ENCODE measurements around the gene FKBP1B. TPM values are rescaled to one million over a fixed set of nuclear protein-coding genes. Genes with fewer than 3 reads are reported as not detected.

Gene FKBP1B
- total RNA-seq, 1 experiment from 2014 or later = 59.7 TPM

DNA sequence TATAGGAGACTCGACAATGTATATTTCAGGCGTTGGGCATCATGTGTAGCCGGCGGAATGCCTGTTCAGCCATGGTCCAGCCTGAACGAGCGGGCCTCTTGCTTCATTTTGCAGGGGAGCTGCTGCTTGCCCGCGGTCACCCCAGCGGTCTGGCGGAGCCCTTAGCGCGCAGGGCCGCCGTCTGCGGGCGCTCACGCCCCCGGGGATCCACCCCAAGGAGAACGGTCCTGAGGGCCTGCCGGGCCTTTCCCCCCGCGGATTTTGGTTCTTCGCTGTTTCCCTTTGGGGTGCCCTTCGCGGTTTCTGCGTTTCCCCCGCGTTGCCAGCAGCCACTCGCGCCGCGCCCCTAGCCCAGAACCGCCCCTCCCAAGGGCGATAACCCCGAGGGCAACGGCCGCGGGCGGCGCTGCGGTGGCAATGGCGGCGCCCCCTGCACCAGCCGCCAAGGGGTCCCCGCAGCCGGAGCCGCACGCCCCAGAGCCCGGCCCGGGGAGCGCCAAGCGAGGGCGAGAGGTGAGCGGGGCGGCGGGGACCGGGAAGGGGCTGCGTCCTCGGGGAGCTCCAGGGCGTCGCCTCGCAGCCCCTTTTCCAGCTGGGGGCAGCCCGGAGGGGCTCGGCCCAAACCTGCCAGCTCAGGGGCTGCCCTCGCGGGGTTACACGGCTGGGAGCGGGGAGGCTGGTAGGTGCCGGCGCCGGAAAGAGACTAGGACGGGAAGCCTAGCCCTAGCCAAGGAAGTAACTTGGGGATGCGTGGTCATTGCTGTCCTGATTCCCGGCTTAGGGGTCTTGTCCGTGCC, 39.7 kb upstream of the FKBP1B start, which contains the start of gene MFSD2B:
Gene MFSD2B, plus strand, starts transcription at position 406 of the 797 bp plus-strand sequence. Its CDS starts 12 bp downstream, at position 418.
- H4K20me1 ChIP-seq (ENCODE audit: control insufficient read depth, insufficient read depth, insufficient read length) = no peaks in the 10 kb centered on the region
- H3K56ac ChIP-seq (ENCODE audit: insufficient read length, low read depth, low read length) = no peak within 1 kb of the TSS
- no peak within 1 kb of the TSS for H2BK5ac ChIP-seq (ENCODE audit: insufficient read length, low read length)
- no peak within 1 kb of the TSS; the same call in 1 of the 2 replicates for H3K4ac ChIP-seq (ENCODE audit: low read depth, low read length)
- H2BK15ac ChIP-seq (ENCODE audit: low read depth, low read length) = no peak within 1 kb of the TSS
- H3K9me3 Mint-ChIP-seq = no peaks in the 10 kb centered on the region
- no peaks in the 10 kb centered on the region for H3K79me1 ChIP-seq (ENCODE audit: insufficient read depth, low read depth, low read length, poor library complexity, severe bottlenecking)
- H3K9ac ChIP-seq (ENCODE audit: extremely low read depth, insufficient read length, low read length) = no peak within 1 kb of the TSS
- no peak within 1 kb of the TSS for H3T11ph ChIP-seq (ENCODE audit: low read length)
- H2AK5ac ChIP-seq (ENCODE audit: insufficient read length, low read length) = no peak within 1 kb of the TSS
- H2BK12ac ChIP-seq (ENCODE audit: insufficient read length, low read depth, low read length) = peak within 1 kb of the TSS; percentile 7
- no peak within 1 kb of the TSS for H4K91ac ChIP-seq (ENCODE audit: insufficient read length, low read depth, low read length)
- H3K4me3 Mint-ChIP-seq = peak within 1 kb of the TSS; percentile 60 to 62
- H3K23ac ChIP-seq (ENCODE audit: insufficient read length, low read depth, low read length) = no peak within 1 kb of the TSS
- no peaks in the 10 kb centered on the region for H3K9me3 ChIP-seq (ENCODE audit: control insufficient read depth, low read depth, low read length)
- no peak for DNase-seq
- H3K4me1 ChIP-seq (ENCODE audit: insufficient read depth, low read length) = no peaks in the 10 kb centered on the region; the same call in 1 of the 2 replicates
- WGBS (ENCODE audit: extremely low coverage, insufficient read length, low lambda C conversion rate) = no CpG with 5 or more reads among the region's 75 CpGs
- no peaks in the 10 kb centered on the region for H3K23me2 ChIP-seq (ENCODE audit: insufficient read length, low read depth, low read length, poor library complexity, severe bottlenecking)
- TF ChIP-seq, protein P1, sequence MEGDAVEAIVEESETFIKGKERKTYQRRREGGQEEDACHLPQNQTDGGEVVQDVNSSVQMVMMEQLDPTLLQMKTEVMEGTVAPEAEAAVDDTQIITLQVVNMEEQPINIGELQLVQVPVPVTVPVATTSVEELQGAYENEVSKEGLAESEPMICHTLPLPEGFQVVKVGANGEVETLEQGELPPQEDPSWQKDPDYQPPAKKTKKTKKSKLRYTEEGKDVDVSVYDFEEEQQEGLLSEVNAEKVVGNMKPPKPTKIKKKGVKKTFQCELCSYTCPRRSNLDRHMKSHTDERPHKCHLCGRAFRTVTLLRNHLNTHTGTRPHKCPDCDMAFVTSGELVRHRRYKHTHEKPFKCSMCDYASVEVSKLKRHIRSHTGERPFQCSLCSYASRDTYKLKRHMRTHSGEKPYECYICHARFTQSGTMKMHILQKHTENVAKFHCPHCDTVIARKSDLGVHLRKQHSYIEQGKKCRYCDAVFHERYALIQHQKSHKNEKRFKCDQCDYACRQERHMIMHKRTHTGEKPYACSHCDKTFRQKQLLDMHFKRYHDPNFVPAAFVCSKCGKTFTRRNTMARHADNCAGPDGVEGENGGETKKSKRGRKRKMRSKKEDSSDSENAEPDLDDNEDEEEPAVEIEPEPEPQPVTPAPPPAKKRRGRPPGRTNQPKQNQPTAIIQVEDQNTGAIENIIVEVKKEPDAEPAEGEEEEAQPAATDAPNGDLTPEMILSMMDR (conservative IDR thresholded peaks at IDR 0.05) = peak; percentile 27; the same call in 2 of the 3 replicates
- H4K5ac ChIP-seq (ENCODE audit: insufficient read length, low read depth, low read length) = no peak within 1 kb of the TSS
- no peak within 1 kb of the TSS for H2BK20ac ChIP-seq (ENCODE audit: low read depth, low read length, poor library complexity, severe bottlenecking)
- no peak within 1 kb of the TSS for H4K8ac ChIP-seq (replicated peaks; ENCODE audit: insufficient read length, low read depth, low read length)
- H3K14ac ChIP-seq (ENCODE audit: insufficient read depth, low read length) = peak within 1 kb of the TSS; percentile 95
- peaks cover 20 to 21% of the 10 kb centered on the region in 2 experiments for H3K4me1 Mint-ChIP-seq
- peak within 1 kb of the TSS; percentile 93 for H3K18ac ChIP-seq (ENCODE audit: insufficient read length, low read depth, low read length)
- peak within 1 kb of the TSS in 1 of 3 experiments; percentile 85; a peak in 1 of 7 replicates for H3K27ac Mint-ChIP-seq
- H3K27me3 ChIP-seq (ENCODE audit: insufficient read depth, low read length) = no peaks in the 10 kb centered on the region; the same call in 1 of the 2 replicates
- peak within 1 kb of the TSS; percentile 45 for H3K4me2 ChIP-seq (ENCODE audit: insufficient read depth, insufficient read length, low read length)
- no peaks in the 10 kb centered on the region; a peak in 1 of 7 replicates for H3K36me3 Mint-ChIP-seq (ENCODE audit: insufficient read depth in 1 of 3, low read depth in 3 of 3)
- H3K79me2 ChIP-seq (ENCODE audit: insufficient read depth, low read length) = no peaks in the 10 kb centered on the region
- H3K27ac ChIP-seq (ENCODE audit: insufficient read length, low read depth, low read length) = no peak within 1 kb of the TSS
- H2AFZ ChIP-seq (ENCODE audit: low read length) = no peak within 1 kb of the TSS
- no peak within 1 kb of the TSS for H2BK120ac ChIP-seq (ENCODE audit: low read depth, low read length, poor library complexity, severe bottlenecking)
- peaks cover 15% of the 10 kb centered on the region for H3K27me3 Mint-ChIP-seq (ENCODE audit: low read depth)
